Pancreas (tissue), 10 donors: ENCODE data around the gene SMAD6. TPM values are rescaled to one million over a fixed set of nuclear protein-coding genes. Genes with fewer than 3 reads are reported as not detected.

ENCODE experiments used
- ATAC-seq, 4 donors: fragments of 200-7000 bp; cut with Tn5 transposase; one replicate each; pipeline versions ENCODE4 v1.8.0 to v1.9.1; 2020; ENCODE audit warnings: mild to moderate bottlenecking in 4 of 4, moderate library complexity in 4 of 4
- DNase-seq, 6 donors: peaks; one replicate each; pipeline ENCODE4 v3.0.0-alpha.2; 2020
- FAIRE-seq: peaks from 2 replicates; lab custom pipeline; 2012; peaks lifted over from hg19 to GRCh38; lab: Jason Lieb, UNC
- H3K27ac ChIP-seq, 4 donors: fragments of 200-600 bp; sonication (generic); 1 replicate in 3 of 4; 2 replicates in 1 of 4; pipeline versions ENCODE4 v1.5.0 to v1.8.0; 2020
- H3K27me3 ChIP-seq, 4 donors: fragments of 200-600 bp; one replicate each; pipeline ENCODE4 v1.8.0; 2021
- H3K36me3 ChIP-seq, 3 donors: fragments of 200-600 bp; sonication (generic) in 1 of 3; one replicate each; pipeline versions ENCODE4 v1.5.0 to v1.8.0; 2020 to 2021
- H3K4me1 ChIP-seq, 3 donors: fragments of 200-600 bp; one replicate each; pipeline ENCODE4 v1.8.0; 2021
- H3K4me3 ChIP-seq, 4 donors: fragments of 200-600 bp; sonication (generic) in 2 of 4; one replicate each; pipeline versions ENCODE4 v1.5.0 to v1.8.0; 2020 to 2021
- H3K9me3 ChIP-seq, 4 donors: fragments of 200-600 bp; one replicate each; pipeline ENCODE4 v1.8.0; 2021
- CTCF ChIP-seq, 4 donors: fragments of 200-600 bp; sonication (generic) in 3 of 4; IDR thresholded peaks; one replicate each; pipeline versions ENCODE4 v1.5.0 to v1.8.0; 2021; ENCODE audit warnings: antibody characterized with exemption in 4 of 4
- WGBS, 2 donors: extraction: QIAGEN DNeasy Blood & Tissue Kit; methylation state at CpG; one replicate each; pipeline ENCODE4 v1.1.7; 2013; 5-methylcytosine and 5-hydroxymethylcytosine counted together
- intact Hi-C, 3 donors: fragments of 100-400 bp; cut with DNase I; formaldehyde crosslinking; loops; one replicate each; pipeline versions ENCODE4 v1.11.1 to v1.14.2; 2022
- polyA plus RNA-seq, 2 donors: library from polyadenylated mRNA; stranded (reverse); fragments of 200-250 nt; gene quantifications; one replicate each; pipeline ENCODE4 v1.2.3, GENCODE V29; 2013
- total RNA-seq, 6 donors: library from RNA; stranded (reverse); fragmentation: NEBNext Ultra II Directional in 4 of 6; extraction: Animal tissue kit (Norgen Biotek cat#: 25700) in 4 of 6; gene quantifications; one replicate each; pipeline versions ENCODE4 v1.2.1 to v1.2.4, GENCODE V29; 2021 to 2023
- donor health status: healthy with polysubstance abuse.
- donor health status: DM: no; HTN: no; CAD: no; lungs with moderate emphysema.
- donor health status: DM: no; HTN: no; CAD: no.
- donor health status: control.
- donor health status: control.
- donor health status: Bipolar disorder and iron deficiency.
- donor health status: DM: yes; HTN: yes; CAD: no.
- donor health status: DM: no; HTN: no; CAD: no.
- donor health status: DM: no; HTN: no; CAD: no.
- donor health status: DM: yes; HTN: yes; CAD: no.

SMAD6 gene
- total and polyA plus RNA-seq, 8 donors, result 2.6 to 13.1 (median 3.2) TPM

- H3K27me3 ChIP-seq, result no peaks in the 10 kb centered on the region
- FAIRE-seq (no peak), DNase-seq (no peak), ATAC-seq (no peak)
- no peaks in the 10 kb centered on the region for H3K4me1 ChIP-seq
- intact Hi-C loops, result no loop called here
- H3K36me3 ChIP-seq, result no peaks in the 10 kb centered on the region
- no peaks in the 10 kb centered on the region for H3K9me3 ChIP-seq
- H3K27ac ChIP-seq, result no peak overlapping the region
- H3K4me3 ChIP-seq, result no peak overlapping the region
- TF ChIP-seq CTCF (IDR thresholded peaks at IDR 0.05), result no peak
Measured at GRCh38 chr15:66680502-66680901, 21.5 kb upstream of the SMAD6 start.

- Histone ChIP-seq H3K4me1 (no peaks in the 10 kb centered on the region), H3K27ac (no peak overlapping the region), H3K9me3 (no peaks in the 10 kb centered on the region), H3K36me3 (no peaks in the 10 kb centered on the region), H3K27me3 (no peaks in the 10 kb centered on the region), H3K4me3 (no peak overlapping the region)
- no peak for DNase-seq
- 96 to 100% methylated on average over 2 of the region's 2 CpGs for WGBS, 2 donors
- TF ChIP-seq CTCF (IDR thresholded peaks at IDR 0.05), result no peak
- FAIRE-seq, result no peak
- intact Hi-C loops, result no loop called here
- ATAC-seq, result no peak
Measured at GRCh38 chr15:66681395-66681794, 20.6 kb upstream of the SMAD6 start.

DNA sequence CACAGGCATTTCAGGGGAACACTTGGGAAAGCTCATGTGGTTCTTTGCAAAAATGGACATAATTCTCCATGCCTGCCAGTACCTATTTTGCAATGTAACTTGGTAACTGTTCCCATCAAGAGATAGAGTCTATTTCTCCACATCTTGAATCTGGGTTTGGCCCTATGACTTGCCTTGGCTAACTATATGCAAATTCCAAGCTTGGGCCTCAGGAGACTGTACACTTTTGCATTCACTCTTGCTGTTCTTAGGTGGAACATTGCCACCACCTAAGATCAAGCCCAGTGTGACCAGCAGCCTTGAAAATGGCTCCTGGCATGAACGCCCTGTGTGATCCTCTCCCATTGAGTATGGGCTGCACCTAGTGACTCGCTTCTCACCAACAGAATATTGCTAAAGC lies 19.8 kb upstream of the SMAD6 start:
- no peak for TF ChIP-seq CTCF (IDR thresholded peaks at IDR 0.05)
- no peaks in the 10 kb centered on the region for H3K9me3 ChIP-seq
- H3K4me3 ChIP-seq, result no peak overlapping the region
- ATAC-seq (peak in 1 of 4 donors; percentile 30), DNase-seq (no peak), FAIRE-seq (no peak)
- 92 to 95% methylated on average over 2 of the region's 2 CpGs for WGBS, 2 donors
- no peak overlapping the region for H3K27ac ChIP-seq
- no peaks in the 10 kb centered on the region for H3K36me3 ChIP-seq
- no peaks in the 10 kb centered on the region for H3K4me1 ChIP-seq
- no peaks in the 10 kb centered on the region for H3K27me3 ChIP-seq
- intact Hi-C loops, result no loop called here

GRCh38 chr15:66682865-66683264 lies 19.2 kb upstream of the SMAD6 start:
- FAIRE-seq (no peak), ATAC-seq (no peak), DNase-seq (no peak)
- Histone ChIP-seq H3K4me1 (no peaks in the 10 kb centered on the region), H3K36me3 (no peaks in the 10 kb centered on the region), H3K27me3 (no peaks in the 10 kb centered on the region), H3K27ac (no peak overlapping the region), H3K4me3 (no peak overlapping the region), H3K9me3 (no peaks in the 10 kb centered on the region)
- TF ChIP-seq CTCF (IDR thresholded peaks at IDR 0.05), result no peak
- 88 to 89% methylated on average over 1 of the region's 1 CpG for WGBS, 2 donors
- intact Hi-C loops, result no loop called here

GRCh38 chr15:66684136-66684681 lies 17.8 kb upstream of the SMAD6 start:
- H3K9me3 ChIP-seq, result no peaks in the 10 kb centered on the region
- no peaks in the 10 kb centered on the region for H3K27me3 ChIP-seq
- TF ChIP-seq CTCF (IDR thresholded peaks at IDR 0.05), result no peak
- H3K4me3 ChIP-seq, result no peak overlapping the region
- H3K4me1 ChIP-seq, result no peaks in the 10 kb centered on the region
- ATAC-seq (no peak), FAIRE-seq (no peak), DNase-seq (no peak)
- intact Hi-C loops, result no loop called here
- H3K36me3 ChIP-seq, result no peaks in the 10 kb centered on the region
- no peak overlapping the region for H3K27ac ChIP-seq
